SK-N-SH (cell line): ENCODE results near the gene DNAJB11. TPM values are rescaled to one million over a fixed set of nuclear protein-coding genes. Genes with fewer than 3 reads are reported as not detected.
A peak's percentile ranks its signal among the peaks of the same experiment; 100 is the strongest.

Experiments
- CTCF ChIA-PET: fragments of 300-600, 350-600 bp; formaldehyde crosslinking; extraction: SDS; loops from one replicate; lab custom pipeline; 2021; lab: Yijun Ruan, JAX
- POLR2A ChIA-PET: fragments of 350-600 bp; sonication (Branson Sonifier 250); formaldehyde crosslinking; extraction: SDS; loops from one replicate; lab custom pipeline; 2020; ENCODE audit warnings: antibody characterized with exemption, inconsistent platforms; lab: Yijun Ruan, JAX
- DNase-seq: peaks from one replicate; pipeline ENCODE4 v3.0.0; 2012
- H2AFZ ChIP-seq: fragments of 200-600 bp; sonication (generic); 2 replicates; pipeline ENCODE4 v1.8.1; 2016; ENCODE audit warnings: antibody characterized with exemption, mild to moderate bottlenecking, low read depth
- H3F3A ChIP-seq: fragments of 200-600 bp; sonication (generic); replicated peaks from 2 replicates; pipeline ENCODE3; 2016; ENCODE audit warnings: antibody characterized with exemption, mild to moderate bottlenecking; ENCODE audit not compliant: insufficient read depth
- H3K27ac ChIP-seq, 2 experiments: fragments of 200-500 bp in 1 of 2; fragments of 200-600 bp in 1 of 2; sonication (Bioruptor generic) in 1 of 2; sonication (generic), shearing (Covaris generic) in 1 of 2; 2 replicates each; pipeline versions ENCODE4 v1.5.1 to v1.6.1; 2014 to 2016; ENCODE audit warnings: low read depth in 2 of 2, inconsistent platforms in 1 of 2, low read length in 1 of 2, mild to moderate bottlenecking in 1 of 2, mixed read lengths in 1 of 2
- H3K27me3 ChIP-seq: fragments of 200-600 bp; sonication (generic), shearing (Covaris generic); 2 replicates; pipeline ENCODE4 v1.6.1; 2016; ENCODE audit warnings: mixed run types; ENCODE audit not compliant: insufficient read depth
- H3K36me3 ChIP-seq, 2 experiments: fragments of 200-500 bp in 1 of 2; fragments of 200-600 bp in 1 of 2; sonication (Bioruptor generic) in 1 of 2; sonication (generic) in 1 of 2; replicated peaks in 1 of 2; 2 replicates each; pipeline versions ENCODE3 to v1.5.1; 2014 to 2016; ENCODE audit warnings: low read length in 1 of 2, mild to moderate bottlenecking in 1 of 2; ENCODE audit not compliant: insufficient read depth in 2 of 2, control insufficient read depth in 1 of 2
- H3K4me1 ChIP-seq, 2 experiments: fragments of 200-500 bp in 1 of 2; fragments of 200-600 bp in 1 of 2; sonication (Bioruptor generic) in 1 of 2; sonication (generic), shearing (Covaris generic) in 1 of 2; 2 replicates each; pipeline versions ENCODE4 v1.5.1 to v1.6.1; 2014 to 2016; ENCODE audit warnings: low read depth in 1 of 2, low read length in 1 of 2, mixed run types in 1 of 2; ENCODE audit not compliant: insufficient read depth in 2 of 2, control insufficient read depth in 1 of 2
- H3K4me2 ChIP-seq: fragments of 200-600 bp; sonication (generic), shearing (Covaris generic); 2 replicates; pipeline ENCODE4 v1.6.1; 2017; ENCODE audit warnings: mixed run types
- H3K4me3 ChIP-seq, 2 experiments: fragments of 200-500 bp in 1 of 2; fragments of 200-600 bp in 1 of 2; sonication (Bioruptor generic) in 1 of 2; sonication (generic), shearing (Covaris generic) in 1 of 2; 2 replicates each; pipeline versions ENCODE4 v1.5.1 to v1.8.1; 2014 to 2016; ENCODE audit warnings: low read depth in 2 of 2, inconsistent platforms in 1 of 2, low read length in 1 of 2, mild to moderate bottlenecking in 1 of 2, mixed read lengths in 1 of 2, moderate library complexity in 1 of 2
- H3K79me2 ChIP-seq: fragments of 200-600 bp; sonication (generic); 2 replicates; pipeline ENCODE4 v1.8.1; 2017; ENCODE audit warnings: mild to moderate bottlenecking; ENCODE audit not compliant: insufficient read depth
- H3K9ac ChIP-seq: fragments of 200-600 bp; sonication (generic); 2 replicates; pipeline ENCODE4 v1.6.1; 2017; ENCODE audit warnings: mixed run types
- H3K9me2 ChIP-seq: fragments of 200-600 bp; sonication (generic); 2 replicates; pipeline ENCODE4 v1.6.1; 2017; ENCODE audit warnings: mixed run types
- H3K9me3 ChIP-seq: fragments of 200-600 bp; sonication (generic); 2 replicates; pipeline ENCODE4 v1.6.1; 2017; ENCODE audit warnings: mixed run types, mild to moderate bottlenecking, moderate library complexity
- H4K20me1 ChIP-seq: fragments of 200-600 bp; sonication (generic); 2 replicates; pipeline ENCODE4 v1.6.1; 2017; ENCODE audit warnings: mild to moderate bottlenecking, mixed run types; ENCODE audit not compliant: insufficient read depth
- CHD2 ChIP-seq: fragments of 150-350 bp; IDR thresholded peaks from 2 replicates; pipeline ENCODE4 v1.6.1; 2018; ENCODE audit warnings: low read length; ENCODE audit not compliant: partially characterized antibody
- ELF1 ChIP-seq: IDR thresholded peaks from 2 replicates; pipeline ENCODE4 v1.4.0; 2012
- EZH2phosphoT487 ChIP-seq: fragments of 200-600 bp; sonication (generic); IDR thresholded peaks from 2 replicates; pipeline ENCODE4 v1.6.1; 2017; ENCODE audit warnings: low read depth, mixed run types, mild to moderate bottlenecking, antibody characterized with exemption, moderate library complexity, borderline replicate concordance
- GATA2 ChIP-seq: sonication (generic); formaldehyde crosslinking; IDR thresholded peaks from 2 replicates; pipeline ENCODE4 v1.5.0; 2020; ENCODE audit warnings: mild to moderate bottlenecking, missing genetic modification reagents
- JUND ChIP-seq: IDR thresholded peaks from 2 replicates; pipeline ENCODE4 v1.4.0; 2012
- NFIC ChIP-seq: IDR thresholded peaks from 2 replicates; pipeline ENCODE4 v1.4.0; 2012; ENCODE audit warnings: borderline replicate concordance
- NRF1 ChIP-seq: IDR thresholded peaks from 2 replicates; pipeline ENCODE4 v1.6.1; 2012; ENCODE audit warnings: low read depth, mild to moderate bottlenecking, low read length
- PBX3 ChIP-seq: IDR thresholded peaks from 2 replicates; pipeline ENCODE4; 2012
- POLR2AphosphoS5 ChIP-seq: IDR thresholded peaks from 2 replicates; pipeline ENCODE4 v1.6.1; 2012; ENCODE audit warnings: low read depth, low read length
- RCOR1 ChIP-seq: fragments of 150-350 bp; IDR thresholded peaks from 2 replicates; pipeline ENCODE4 v1.6.1; 2017; ENCODE audit warnings: antibody characterized with exemption, low read length
- RFX5 ChIP-seq: IDR thresholded peaks from 2 replicates; pipeline ENCODE4 v1.6.1; 2012; ENCODE audit warnings: mild to moderate bottlenecking, improper control_type of control experiment, low read length
- SIN3A ChIP-seq: IDR thresholded peaks from 2 replicates; pipeline ENCODE4 v1.6.1; 2012; ENCODE audit warnings: low read depth, mild to moderate bottlenecking, low read length, moderate library complexity, borderline replicate concordance
- SMC3 ChIP-seq: IDR thresholded peaks from 2 replicates; pipeline ENCODE4 v1.6.1; 2012; ENCODE audit warnings: low read depth, low read length, improper control_type of control experiment
- TCF12 ChIP-seq: IDR thresholded peaks from 2 replicates; pipeline ENCODE4 v1.4.0; 2012
- TEAD4 ChIP-seq: IDR thresholded peaks from 2 replicates; pipeline ENCODE4 v1.4.0; 2012; ENCODE audit warnings: mild to moderate bottlenecking, borderline replicate concordance; ENCODE audit not compliant: insufficient read depth
- USF2 ChIP-seq: fragments of 150-350 bp; IDR thresholded peaks from 2 replicates; pipeline ENCODE4 v1.6.1; 2017; ENCODE audit warnings: antibody characterized with exemption, low read length, low read depth, borderline replicate concordance
- YY1 ChIP-seq: IDR thresholded peaks from 2 replicates; pipeline ENCODE4 v1.4.0; 2012; ENCODE audit warnings: low read depth, mild to moderate bottlenecking
- ZBTB33 ChIP-seq: IDR thresholded peaks from 2 replicates; pipeline ENCODE4 v1.4.0; 2012; ENCODE audit warnings: low read depth, borderline replicate concordance
- whole genome bisulfite sequencing: methylation state at CpG from one replicate; pipeline ENCODE4 v1.1.6; 2017; ENCODE audit warnings: low lambda C conversion rate; 5-methylcytosine and 5-hydroxymethylcytosine counted together
- polyA plus RNA-seq, 3 experiments: library from polyadenylated mRNA; depleted of rRNA; stranded (reverse); fragments of >200 nt; gene quantifications; 2 replicates each; pipeline ENCODE4 v1.2.3, GENCODE V29; 2012

The DNAJB11 gene
- polyA plus RNA-seq, 1 of the 3 experiments (the other 2 are of a cell fraction): 33.3 TPM

- no peak for TF ChIP-seq EZH2phosphoT487
- TF ChIP-seq USF2: no peak
- no peak for TF ChIP-seq SMC3
- TF ChIP-seq YY1: no peak; the same call in 1 of the 2 replicates
- TF ChIP-seq PBX3: peak; percentile 39; the same call in 1 of the 2 replicates
- no peak for TF ChIP-seq JUND
- TF ChIP-seq TEAD4: no peak
- no peak for TF ChIP-seq NFIC
- no peak for TF ChIP-seq GATA2 (CRISPR knock-in tag)
- TF ChIP-seq POLR2AphosphoS5: peak; percentile 82
- TF ChIP-seq CHD2: peak; percentile 97
- TF ChIP-seq SIN3A: peak; percentile 84; the same call in 1 of the 2 replicates
- TF ChIP-seq, all 33 proteins: peak for 17
Measured at GRCh38 chr3:186570096-186570940, at the start of gene DNAJB11 (continued).

GRCh38 chr3:186520957-186521842, 49.3 kb upstream of the DNAJB11 start:
- CTCF ChIA-PET: interaction anchor here (1.2 kb wide), 1 partner anchor 19 kb away, joined by 4 read pairs; no protein-coding TSS in a partner anchor
- Histone ChIP-seq H3K27me3 (no peaks in the 10 kb centered on the region; the same call in 1 of the 2 replicates), H3K9me3 (no peaks in the 10 kb centered on the region), H3K4me3 (no peak overlapping the region), H3K9me2 (no peaks in the 10 kb centered on the region), H3K36me3 (no peaks in the 10 kb centered on the region), H3K4me2 (no peak overlapping the region), H3K27ac (no peak overlapping the region), H3K9ac (no peak overlapping the region), H2AFZ (no peak overlapping the region), H3F3A (no peaks in the 10 kb centered on the region), H3K79me2 (no peaks in the 10 kb centered on the region), H3K4me1 (no peaks in the 10 kb centered on the region; a peak in 1 of 4 replicates), H4K20me1 (no peaks in the 10 kb centered on the region)
- POLR2A ChIA-PET: no interaction called here
- 55% methylated on average over 9 of the region's 10 CpGs for WGBS
- TF ChIP-seq RFX5 (no peak), ELF1 (no peak), CHD2 (no peak), RCOR1 (no peak), JUND (no peak), TCF12 (no peak), ZBTB33 (no peak), NRF1 (no peak)
- DNase-seq: no peak
